Measurements from ENCODE around the gene SUPT5H.

Gene SUPT5H

GRCh38 chr19:39409208-39410016 is 36.0 kb upstream of the SUPT5H start:
- DNase-seq (ENCODE audit: low spot score) = peak; percentile 60

- peak; percentile 64 for DNase-seq (ENCODE audit: low spot score)
Observed at GRCh38 chr19:39410017-39410830, 35.2 kb upstream of the SUPT5H start.

DNA sequence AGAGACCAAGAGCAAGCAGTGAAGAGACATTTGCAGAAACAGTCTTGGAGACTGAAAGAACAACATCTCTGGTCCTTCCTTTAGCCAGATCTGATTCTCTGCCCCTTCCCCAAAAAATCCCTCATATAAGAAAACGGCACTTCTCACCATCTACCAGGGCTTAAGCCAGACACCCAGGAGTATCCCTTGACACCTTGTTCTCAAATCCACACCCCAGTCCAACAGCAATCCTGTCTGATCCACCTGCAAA is 34.6 kb upstream of the SUPT5H start:
- DNase-seq (ENCODE audit: low spot score) = no peak

DNA sequence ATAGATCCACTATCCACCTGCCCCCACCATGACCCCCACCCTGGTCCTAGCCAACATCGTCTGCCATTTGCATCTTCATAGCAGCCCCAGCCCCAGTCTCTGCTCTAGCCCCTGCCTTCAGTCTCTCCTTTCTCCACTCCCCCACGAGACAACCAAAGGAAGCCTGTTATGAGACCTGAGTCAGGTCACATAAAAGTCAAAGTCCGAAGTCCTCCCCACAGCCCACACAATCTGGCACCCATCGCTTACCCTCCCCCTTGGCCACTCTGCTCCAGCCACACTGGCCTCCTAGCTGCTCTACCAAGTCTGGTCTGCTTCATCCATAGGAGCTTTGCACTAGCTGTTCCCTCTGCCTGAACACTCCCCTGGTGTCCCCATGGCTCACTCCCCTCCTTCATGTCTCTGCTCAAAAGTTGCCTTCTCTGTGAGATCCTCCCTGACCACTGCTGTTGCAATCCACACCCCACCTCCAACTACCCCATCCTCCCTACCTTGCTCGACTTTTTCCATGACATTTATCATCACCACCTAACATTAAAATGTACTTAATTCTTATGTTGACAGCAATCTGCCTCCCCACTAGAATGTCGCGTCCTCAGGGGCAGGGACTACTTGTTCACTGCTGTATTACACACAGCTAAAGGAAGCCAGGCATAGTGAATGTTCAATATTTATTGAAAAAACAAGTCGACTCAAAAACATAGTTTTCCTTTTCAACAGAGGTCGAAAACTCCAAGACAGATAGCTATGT is 34.1 kb upstream of the SUPT5H start:
- DNase-seq (ENCODE audit: low spot score) = no peak

DNA sequence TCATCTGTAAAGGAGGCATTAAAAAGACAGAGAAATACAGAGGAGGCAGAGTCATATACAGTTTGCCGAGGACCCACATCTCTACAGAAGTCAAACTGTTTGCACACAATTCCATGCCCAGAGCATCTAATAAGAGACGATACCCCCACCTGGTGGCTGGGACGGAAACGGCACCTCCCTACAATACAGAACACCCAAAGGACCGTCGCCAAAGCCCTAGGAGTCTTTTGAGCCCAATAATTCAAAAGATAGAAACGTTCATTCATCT is 33.6 kb upstream of the SUPT5H start:
- DNase-seq (ENCODE audit: low spot score) = peak; percentile 97

DNA sequence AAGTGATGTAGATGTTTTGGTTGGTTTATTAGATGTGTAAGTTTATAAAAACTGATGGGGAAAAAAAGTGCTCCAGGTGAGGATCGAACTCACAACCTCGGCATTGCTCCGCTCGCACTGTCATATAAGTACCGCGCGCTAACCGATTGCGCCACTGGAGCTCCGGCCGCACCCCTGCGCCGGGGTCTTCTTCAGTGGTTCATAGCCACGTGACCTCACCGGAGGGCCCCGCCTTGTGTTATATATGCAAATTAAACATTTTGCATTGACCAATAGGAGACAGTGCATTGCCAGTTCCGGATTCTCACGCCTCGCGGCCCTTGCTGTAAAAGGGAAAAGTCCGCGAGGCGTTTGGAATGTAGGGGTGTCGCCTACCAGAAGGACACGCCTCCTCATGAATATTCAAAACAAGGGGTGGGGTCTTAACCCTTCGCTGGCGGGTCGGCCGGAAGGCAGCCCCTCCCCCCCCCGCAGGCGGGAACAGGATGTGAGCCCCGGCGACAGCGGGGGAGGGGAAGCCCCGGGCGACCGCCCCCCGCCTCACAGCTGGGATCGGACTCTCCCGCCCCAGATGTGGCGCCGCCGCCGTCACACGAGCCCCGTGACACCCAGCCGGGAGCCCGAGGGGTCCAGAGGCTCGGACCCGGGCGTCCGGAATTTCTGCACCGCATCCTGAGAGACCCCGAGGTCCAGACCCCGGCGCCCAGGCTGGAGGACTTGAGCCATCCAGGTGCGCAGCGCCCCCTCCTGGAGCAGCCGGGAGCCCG is 33.1 kb upstream of the SUPT5H start, which contains the start of gene PLEKHG2:
Gene PLEKHG2, plus strand, starts transcription at position 570 of the 767 bp plus-strand sequence. CDS start 1,418 bp downstream, outside the sequence.
- DNase-seq (ENCODE audit: low spot score) = peak; percentile 100

GRCh38 chr19:39412867-39413271 is 32.5 kb upstream of the SUPT5H start:
- no peak for DNase-seq (ENCODE audit: low spot score)

- DNase-seq (ENCODE audit: low spot score) = peak; percentile 46
Observed at GRCh38 chr19:39413272-39413910, 32.0 kb upstream of the SUPT5H start.

DNA sequence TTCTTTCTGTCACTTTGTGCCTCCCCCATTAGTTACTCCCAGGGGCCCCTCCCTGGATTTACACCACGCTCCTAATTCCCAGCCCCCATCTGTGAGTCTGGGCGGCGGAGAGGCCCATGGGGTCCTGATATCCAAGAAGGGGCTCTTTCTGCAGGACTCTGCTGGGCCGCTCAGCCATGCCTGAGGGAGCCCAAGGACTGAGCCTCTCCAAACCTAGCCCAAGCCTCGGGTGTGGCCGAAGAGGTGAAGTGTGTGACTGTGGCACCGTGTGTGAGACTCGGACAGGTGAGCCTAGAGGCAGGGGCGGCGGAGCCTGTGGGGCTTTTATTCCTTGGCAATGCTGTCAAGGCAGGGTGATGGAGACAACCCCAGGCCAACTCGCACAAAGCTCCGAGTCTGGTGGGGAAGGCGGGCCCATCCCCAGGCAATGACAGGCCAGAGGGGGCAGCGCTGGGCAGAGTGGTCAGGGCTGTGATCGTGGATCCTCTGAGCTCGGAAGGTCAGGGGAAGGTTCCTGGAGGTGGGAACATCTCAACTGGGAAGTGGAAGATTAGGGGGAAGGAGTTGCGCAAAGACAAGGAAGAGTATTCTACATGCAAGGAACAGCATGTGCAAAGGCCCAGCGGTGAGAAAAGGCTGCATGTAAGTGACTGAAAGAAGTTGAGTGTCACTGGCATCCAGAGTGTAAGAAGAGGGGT is 31.3 kb upstream of the SUPT5H start:
- no peak for DNase-seq (ENCODE audit: low spot score)

GRCh38 chr19:39415111-39416046 is 30.0 kb upstream of the SUPT5H start:
- no peak for DNase-seq (ENCODE audit: low spot score)

GRCh38 chr19:39416152-39417120 is 28.9 kb upstream of the SUPT5H start:
- no peak for DNase-seq (ENCODE audit: low spot score)

- DNase-seq (ENCODE audit: low spot score) = no peak
Observed at GRCh38 chr19:39417463-39418181, 27.8 kb upstream of the SUPT5H start.

GRCh38 chr19:39419003-39419402 is 26.4 kb upstream of the SUPT5H start:
- DNase-seq (ENCODE audit: low spot score) = no peak

DNA sequence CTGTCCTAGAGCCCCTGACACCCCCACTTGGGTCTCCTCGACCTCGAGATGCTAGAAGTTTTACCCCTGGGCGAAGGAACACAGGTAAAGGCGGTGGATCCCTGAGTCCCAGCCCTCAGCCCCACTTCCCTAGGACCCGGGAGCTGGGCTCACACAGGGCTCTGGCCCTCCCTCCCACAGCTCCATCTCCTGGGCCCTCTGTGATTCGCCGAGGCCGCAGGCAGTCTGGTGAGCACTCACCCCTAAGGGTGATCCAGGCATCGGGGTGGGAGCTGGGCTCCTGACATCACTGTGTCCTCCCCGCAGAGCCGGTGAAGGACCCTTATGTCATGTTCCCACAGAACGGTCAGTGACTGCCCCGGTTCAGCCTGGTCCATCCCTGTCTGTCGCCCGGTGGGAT is 24.6 kb upstream of the SUPT5H start:
- no peak for DNase-seq (ENCODE audit: low spot score)

- no peak for DNase-seq (ENCODE audit: low spot score)
Observed at GRCh38 chr19:39422020-39422419, 23.4 kb upstream of the SUPT5H start.

- DNase-seq (ENCODE audit: low spot score) = no peak
Observed at GRCh38 chr19:39423258-39424086, 21.9 kb upstream of the SUPT5H start.

DNA sequence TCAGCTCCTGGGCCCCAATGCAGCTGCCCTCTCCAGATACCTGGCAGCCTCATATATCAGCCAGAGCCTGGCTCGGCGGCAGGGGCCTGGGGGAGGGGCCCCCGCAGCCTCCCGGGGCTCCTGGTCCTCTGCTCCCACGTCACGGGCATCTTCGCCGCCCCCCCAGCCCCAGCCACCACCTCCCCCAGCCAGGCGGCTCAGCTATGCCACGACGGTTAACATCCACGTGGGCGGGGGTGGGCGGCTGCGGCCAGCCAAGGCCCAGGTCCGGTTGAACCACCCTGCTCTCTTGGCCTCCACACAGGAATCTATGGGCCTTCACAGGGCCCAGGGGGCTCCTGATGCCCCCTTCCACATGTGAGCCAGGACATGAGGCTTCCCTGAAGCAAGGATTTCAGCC is 20.4 kb upstream of the SUPT5H start:
- DNase-seq (ENCODE audit: low spot score) = no peak

All from NAMALWA (cell line).